ENCODE data around the gene NDUFB8. TPM values are rescaled to one million over a fixed set of nuclear protein-coding genes. Genes with fewer than 3 reads are reported as not detected.
A peak's percentile ranks its signal among the peaks of the same experiment; 100 is the strongest.

The NDUFB8 gene
- total and polyA plus RNA-seq, 2 donors (not counting 3 experiments of a cell fraction or from before 2014, with no cell fraction given): 193 to 526 TPM

GRCh38 chr10:100535715-100536353 lies 6.2 kb upstream of the NDUFB8 start, which contains the start of gene HIF1AN:
Gene HIF1AN (plus strand): TSS chr10:100535943. CDS start chr10:100535959, 16 bp downstream.
- TF ChIP-seq POLR2A (IDR thresholded peaks at IDR 0.05; ENCODE audit: low read depth, low read length) (peak; percentile 88), EZH2 (IDR thresholded peaks at IDR 0.05; ENCODE audit: borderline replicate concordance, low read depth, low read length, severe bottlenecking) (no peak), MAX (IDR thresholded peaks at IDR 0.05; ENCODE audit: insufficient read depth, insufficient read length) (no peak), POLR2AphosphoS5 (IDR thresholded peaks at IDR 0.05; ENCODE audit: insufficient read depth, low read depth, low read length) (peak; percentile 92), MYC (IDR thresholded peaks at IDR 0.05; ENCODE audit: low read depth, low read length) (no peak), GATA2 (IDR thresholded peaks at IDR 0.05; ENCODE audit: insufficient read depth, insufficient read length, low read depth, low read length) (no peak), FOS (IDR thresholded peaks at IDR 0.05; ENCODE audit: borderline replicate concordance, insufficient read depth, low read length) (no peak), CTCF (IDR thresholded peaks at IDR 0.05; ENCODE audit: extremely low read depth in 1 of 2, insufficient read depth in 1 of 2, low read depth in 1 of 2, low read length in 2 of 2) (peak; percentile 94 to 97), JUN (IDR thresholded peaks at IDR 0.05; ENCODE audit: borderline replicate concordance, insufficient read depth, insufficient read length, low read depth) (no peak)
- H3K9ac ChIP-seq (replicated peaks; ENCODE audit: extremely low read depth, insufficient read depth, low read length): peak within 1 kb of the TSS; percentile 56
- H3K4me1 ChIP-seq (ENCODE audit: control insufficient read depth, extremely low read depth, insufficient read depth, low read length): peaks cover 17% of the 10 kb centered on the region
- no peaks in the 10 kb centered on the region for H4K20me1 ChIP-seq (replicated peaks; ENCODE audit: control insufficient read depth, extremely low read depth, insufficient read depth, low read length)
- DNase-seq (ENCODE audit: low read depth, low spot score) (peak; percentile 93), FAIRE-seq (peak; percentile 87)
- peaks cover 2 to 5% of the 10 kb centered on the region in 2 experiments for H3K36me3 ChIP-seq (ENCODE audit: control insufficient read depth in 2 of 2, extremely low read depth in 1 of 2, insufficient read depth in 2 of 2, low read length in 2 of 2)
- H3K9me1 ChIP-seq (replicated peaks; ENCODE audit: control insufficient read depth, extremely low read depth, insufficient read depth, low read length): no peaks in the 10 kb centered on the region
- ChIA-PET POLR2A (interaction anchor here (0.5 to 1.1 kb wide), 9 partner anchors 8 to 378 kb away, joined by 3 to 9 read pairs (median 4); partner anchors contain the start of genes BLOC1S2 and SCD), CTCF (interaction anchor here (0.8 to 4.8 kb wide), 24 partner anchors 9 to 352 kb away, joined by 3 to 48 read pairs (median 4); partner anchors contain the start of gene SEC31B)
- BruUV-seq (replicated peaks): no TSS peak
- dilution Hi-C loops (cut with MboI; ENCODE audit: extremely low pct_ligation_motif_present, low sequenced_read_pairs): no loop called here
- intact Hi-C loops (cut with micrococcal nuclease): no loop called here
- peaks cover 18% of the 10 kb centered on the region for H3K79me2 ChIP-seq (ENCODE audit: control insufficient read depth, insufficient read depth, low read length)
- no peaks in the 10 kb centered on the region for H3K9me3 ChIP-seq (replicated peaks; ENCODE audit: control insufficient read depth, insufficient read depth, low read length)
- H3K27ac ChIP-seq (ENCODE audit: insufficient read depth, low read depth, low read length): peak within 1 kb of the TSS; percentile 18
- H3K4me2 ChIP-seq (ENCODE audit: insufficient read depth, low read length): peak within 1 kb of the TSS; percentile 79
- peak within 1 kb of the TSS; percentile 37 to 65 (median 65) for H3K4me3 ChIP-seq (replicated peaks in 1 of 3; ENCODE audit: insufficient read depth in 1 of 3, low read depth in 1 of 3, low read length in 3 of 3)
- no peaks in the 10 kb centered on the region for H3K27me3 ChIP-seq (ENCODE audit: control insufficient read depth in 2 of 2, insufficient read depth in 2 of 2, low read length in 2 of 2)
- H2AFZ ChIP-seq (ENCODE audit: low read depth, low read length): peak within 1 kb of the TSS; percentile 73
